ENCODE data around the gene MELTF. TPM values are rescaled to one million over a fixed set of nuclear protein-coding genes. Genes with fewer than 3 reads are reported as not detected.

Gene MELTF
- total and polyA plus RNA-seq, 9 of the 15 experiments (the other 6 are each of a cell fraction or from before 2014, with no cell fraction given): 0.35 to 10.5 (median 4.5) TPM

DNA sequence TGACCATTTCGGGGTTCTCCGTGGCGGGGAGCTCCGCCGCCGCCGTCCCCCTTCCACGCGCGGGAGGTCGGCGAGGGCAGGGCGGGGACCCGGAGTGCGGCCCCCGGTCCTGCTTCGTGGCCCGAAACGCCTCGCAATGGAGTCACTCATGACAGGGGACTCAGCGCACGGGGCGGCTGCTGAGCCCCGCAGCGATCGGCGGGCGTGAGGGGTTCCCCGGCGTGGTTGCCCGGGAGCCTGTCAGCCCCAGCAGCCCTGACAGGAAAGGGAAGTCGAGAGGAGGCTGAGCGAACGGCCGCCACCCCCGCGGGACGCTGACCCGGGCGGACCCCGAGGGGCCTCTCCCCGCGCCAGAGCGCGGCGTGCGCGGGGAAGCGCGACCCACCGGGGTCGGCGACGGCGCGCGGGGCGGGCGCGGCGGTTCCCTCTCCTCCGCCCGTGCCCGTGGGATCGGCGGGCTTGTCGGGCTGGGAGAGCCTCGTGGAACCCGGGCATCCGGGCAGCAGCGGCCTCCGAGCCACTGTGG lies 60.4 kb downstream of the MELTF start (continued):
- TF ChIP-seq ZNF41 (CRISPR knock-in tag; conservative IDR thresholded peaks at IDR 0.05): peak; percentile 78
- no peak for TF ChIP-seq TRIM24 (IDR thresholded peaks at IDR 0.05)
- TF ChIP-seq RCOR1 (IDR thresholded peaks at IDR 0.05; ENCODE audit: borderline replicate concordance in 1 of 2, low read depth in 2 of 2, low read length in 2 of 2): no peak
- no peak for TF ChIP-seq U2AF2 (optimal IDR thresholded peaks at IDR 0.05; ENCODE audit: low read depth, low read length)
- TF ChIP-seq, protein P1, sequence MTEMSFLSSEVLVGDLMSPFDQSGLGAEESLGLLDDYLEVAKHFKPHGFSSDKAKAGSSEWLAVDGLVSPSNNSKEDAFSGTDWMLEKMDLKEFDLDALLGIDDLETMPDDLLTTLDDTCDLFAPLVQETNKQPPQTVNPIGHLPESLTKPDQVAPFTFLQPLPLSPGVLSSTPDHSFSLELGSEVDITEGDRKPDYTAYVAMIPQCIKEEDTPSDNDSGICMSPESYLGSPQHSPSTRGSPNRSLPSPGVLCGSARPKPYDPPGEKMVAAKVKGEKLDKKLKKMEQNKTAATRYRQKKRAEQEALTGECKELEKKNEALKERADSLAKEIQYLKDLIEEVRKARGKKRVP (CRISPR knock-in tag; IDR thresholded peaks at IDR 0.05): peak; percentile 72; the same call in 1 of the 2 replicates
- TF ChIP-seq NR2C2 (CRISPR knock-in tag; IDR thresholded peaks at IDR 0.05): peak; percentile 52; the same call in 1 of the 2 replicates
- peak; percentile 54; the same call in 1 of the 2 replicates for TF ChIP-seq NR2C2 (tag; IDR thresholded peaks at IDR 0.05)
- TF ChIP-seq ZNF77 (CRISPR knock-in tag; IDR thresholded peaks at IDR 0.05): no peak
- no peak for TF ChIP-seq ZNF398 (CRISPR knock-in tag; IDR thresholded peaks at IDR 0.05)
- TF ChIP-seq, protein P2, sequence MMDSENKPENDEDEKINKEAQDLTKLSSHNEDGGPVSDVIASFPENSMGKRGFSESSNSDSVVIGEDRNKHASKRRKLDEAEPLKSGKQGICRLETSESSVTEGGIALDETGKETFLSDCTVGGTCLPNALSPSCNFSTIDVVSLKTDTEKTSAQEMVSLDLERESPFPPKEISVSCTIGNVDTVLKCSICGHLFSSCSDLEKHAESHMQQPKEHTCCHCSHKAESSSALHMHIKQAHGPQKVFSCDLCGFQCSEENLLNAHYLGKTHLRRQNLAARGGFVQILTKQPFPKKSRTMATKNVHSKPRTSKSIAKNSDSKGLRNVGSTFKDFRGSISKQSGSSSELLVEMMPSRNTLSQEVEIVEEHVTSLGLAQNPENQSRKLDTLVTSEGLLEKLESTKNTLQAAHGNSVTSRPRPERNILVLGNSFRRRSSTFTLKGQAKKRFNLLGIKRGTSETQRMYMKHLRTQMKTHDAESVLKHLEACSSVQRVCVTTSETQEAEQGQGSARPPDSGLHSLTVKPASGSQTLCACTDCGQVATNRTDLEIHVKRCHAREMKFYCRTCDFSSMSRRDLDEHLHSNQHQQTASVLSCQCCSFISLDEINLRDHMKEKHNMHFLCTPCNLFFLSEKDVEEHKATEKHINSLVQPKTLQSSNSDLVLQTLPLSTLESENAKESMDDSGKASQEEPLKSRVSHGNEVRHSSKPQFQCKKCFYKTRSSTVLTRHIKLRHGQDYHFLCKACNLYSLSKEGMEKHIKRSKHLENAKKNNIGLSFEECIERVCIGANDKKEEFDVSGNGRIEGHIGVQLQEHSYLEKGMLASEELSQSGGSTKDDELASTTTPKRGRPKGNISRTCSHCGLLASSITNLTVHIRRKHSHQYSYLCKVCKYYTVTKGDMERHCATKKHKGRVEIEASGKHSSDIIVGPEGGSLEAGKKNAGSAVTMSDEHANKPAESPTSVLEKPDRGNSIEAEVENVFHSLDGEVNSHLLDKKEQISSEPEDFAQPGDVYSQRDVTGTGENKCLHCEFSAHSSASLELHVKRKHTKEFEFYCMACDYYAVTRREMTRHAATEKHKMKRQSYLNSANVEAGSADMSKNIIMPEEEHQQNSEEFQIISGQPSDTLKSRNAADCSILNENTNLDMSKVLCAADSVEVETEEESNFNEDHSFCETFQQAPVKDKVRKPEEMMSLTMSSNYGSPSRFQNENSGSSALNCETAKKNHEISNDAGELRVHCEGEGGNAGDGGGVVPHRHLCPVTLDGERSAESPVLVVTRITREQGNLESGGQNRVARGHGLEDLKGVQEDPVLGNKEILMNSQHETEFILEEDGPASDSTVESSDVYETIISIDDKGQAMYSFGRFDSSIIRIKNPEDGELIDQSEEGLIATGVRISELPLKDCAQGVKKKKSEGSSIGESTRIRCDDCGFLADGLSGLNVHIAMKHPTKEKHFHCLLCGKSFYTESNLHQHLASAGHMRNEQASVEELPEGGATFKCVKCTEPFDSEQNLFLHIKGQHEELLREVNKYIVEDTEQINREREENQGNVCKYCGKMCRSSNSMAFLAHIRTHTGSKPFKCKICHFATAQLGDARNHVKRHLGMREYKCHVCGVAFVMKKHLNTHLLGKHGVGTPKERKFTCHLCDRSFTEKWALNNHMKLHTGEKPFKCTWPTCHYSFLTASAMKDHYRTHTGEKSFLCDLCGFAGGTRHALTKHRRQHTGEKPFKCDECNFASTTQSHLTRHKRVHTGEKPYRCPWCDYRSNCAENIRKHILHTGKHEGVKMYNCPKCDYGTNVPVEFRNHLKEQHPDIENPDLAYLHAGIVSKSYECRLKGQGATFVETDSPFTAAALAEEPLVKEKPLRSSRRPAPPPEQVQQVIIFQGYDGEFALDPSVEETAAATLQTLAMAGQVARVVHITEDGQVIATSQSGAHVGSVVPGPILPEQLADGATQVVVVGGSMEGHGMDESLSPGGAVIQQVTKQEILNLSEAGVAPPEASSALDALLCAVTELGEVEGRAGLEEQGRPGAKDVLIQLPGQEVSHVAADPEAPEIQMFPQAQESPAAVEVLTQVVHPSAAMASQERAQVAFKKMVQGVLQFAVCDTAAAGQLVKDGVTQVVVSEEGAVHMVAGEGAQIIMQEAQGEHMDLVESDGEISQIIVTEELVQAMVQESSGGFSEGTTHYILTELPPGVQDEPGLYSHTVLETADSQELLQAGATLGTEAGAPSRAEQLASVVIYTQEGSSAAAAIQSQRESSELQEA (IDR thresholded peaks at IDR 0.05; ENCODE audit: low read depth): no peak
- TF ChIP-seq ZNF740 (CRISPR knock-in tag; IDR thresholded peaks at IDR 0.05): no peak
- peak in 1 of 2 experiments; percentile 57; a peak in 1 of 4 replicates for TF ChIP-seq ZNF740 (tag; IDR thresholded peaks at IDR 0.05)
- no peak for TF ChIP-seq FUS (optimal IDR thresholded peaks at IDR 0.05; ENCODE audit: low read depth, low read length)
- no peak for TF ChIP-seq ZNF316 (IDR thresholded peaks at IDR 0.05)
- TF ChIP-seq, protein P3, sequence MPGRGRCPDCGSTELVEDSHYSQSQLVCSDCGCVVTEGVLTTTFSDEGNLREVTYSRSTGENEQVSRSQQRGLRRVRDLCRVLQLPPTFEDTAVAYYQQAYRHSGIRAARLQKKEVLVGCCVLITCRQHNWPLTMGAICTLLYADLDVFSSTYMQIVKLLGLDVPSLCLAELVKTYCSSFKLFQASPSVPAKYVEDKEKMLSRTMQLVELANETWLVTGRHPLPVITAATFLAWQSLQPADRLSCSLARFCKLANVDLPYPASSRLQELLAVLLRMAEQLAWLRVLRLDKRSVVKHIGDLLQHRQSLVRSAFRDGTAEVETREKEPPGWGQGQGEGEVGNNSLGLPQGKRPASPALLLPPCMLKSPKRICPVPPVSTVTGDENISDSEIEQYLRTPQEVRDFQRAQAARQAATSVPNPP (IDR thresholded peaks at IDR 0.05; ENCODE audit: borderline replicate concordance, insufficient read depth, insufficient read length): no peak

Measured in K562 (cell line).